ENCODE results near the gene DGKI.

- TF ChIP-seq CTCF (IDR thresholded peaks at IDR 0.05) (no peak), EZH2 (IDR thresholded peaks at IDR 0.05) (no peak), EZH2phosphoT487 (IDR thresholded peaks at IDR 0.05) (no peak)
Measured at GRCh38 chr7:137689761-137690160, 157.0 kb downstream of the DGKI start.

Measured in neural progenitor cell (in vitro differentiated cells).